ENCODE results near the gene NPEPPS. TPM values are rescaled to one million over a fixed set of nuclear protein-coding genes. Genes with fewer than 3 reads are reported as not detected.
A peak's percentile ranks its signal among the peaks of the same experiment; 100 is the strongest.

The NPEPPS gene
- polyA plus RNA-seq, 1 donor (not counting 4 experiments of a cell fraction or from before 2014, with no cell fraction given) = 122 TPM

GRCh38 chr17:47621293-47622179 is 90.6 kb downstream of the NPEPPS start:
- peak overlapping the region; percentile 45 for H2AFZ ChIP-seq (ENCODE audit: control insufficient read depth, low read length)
- H3K4me2 ChIP-seq (ENCODE audit: control insufficient read depth, extremely low read depth, insufficient read depth, low read depth, low read length) = peak overlapping the region; percentile 81
- no peaks in the 10 kb centered on the region for H3K27me3 ChIP-seq (ENCODE audit: control insufficient read depth, extremely low read depth, insufficient read depth, low read length)
- dilution Hi-C loops (cut with MboI; ENCODE audit: extremely low pct_ligation_motif_present, low sequenced_read_pairs) = no loop called here
- peaks cover 29% of the 10 kb centered on the region for H3K4me1 ChIP-seq (ENCODE audit: control insufficient read depth, extremely low read depth, insufficient read depth, low read length)
- no peaks in the 10 kb centered on the region for H4K20me1 ChIP-seq (ENCODE audit: control insufficient read depth, extremely low read depth, insufficient read depth, low read length)
- peaks cover 14 to 26% of the 10 kb centered on the region in 2 experiments for H3K36me3 ChIP-seq (ENCODE audit: control insufficient read depth in 2 of 2, extremely low read depth in 1 of 2, insufficient read depth in 2 of 2, low read length in 2 of 2)
- no peaks in the 10 kb centered on the region for H3K9me3 ChIP-seq (ENCODE audit: control insufficient read depth, low read depth, low read length)
- H3K9me1 ChIP-seq (ENCODE audit: control insufficient read depth, extremely low read depth, insufficient read depth, low read length) = peaks cover 2% of the 10 kb centered on the region
- FAIRE-seq (peak; percentile 84), DNase-seq (ENCODE audit: low read depth, low spot score) (peak; percentile 67)
- peak overlapping the region; percentile 62 for H3K9ac ChIP-seq (ENCODE audit: control insufficient read depth, extremely low read depth, insufficient read depth, low read length)
- H3K4me3 ChIP-seq (ENCODE audit: control insufficient read depth in 2 of 3, extremely low read depth in 1 of 3, insufficient read depth in 2 of 3, low read depth in 1 of 3, low read length in 3 of 3) = peak overlapping the region in 1 of 3 experiments; percentile 34
- no peaks in the 10 kb centered on the region for H3K79me2 ChIP-seq (ENCODE audit: control insufficient read depth, insufficient read depth, low read length)
- TF ChIP-seq CTCF (optimal IDR thresholded peaks at IDR 0.05 in 1 of 3, IDR thresholded peaks at IDR 0.05 in 1 of 3, conservative IDR thresholded peaks at IDR 0.05 in 1 of 3; ENCODE audit: extremely low read depth in 1 of 3, insufficient read depth in 2 of 3, low read length in 3 of 3) (no peak), EZH2 (IDR thresholded peaks at IDR 0.05; ENCODE audit: low read length) (no peak)
- peak overlapping the region; percentile 90 for H3K27ac ChIP-seq (ENCODE audit: control insufficient read depth, insufficient read depth, low read length)

GRCh38 chr17:47622180-47622549 is 91.3 kb downstream of the NPEPPS start:
- dilution Hi-C loops (cut with MboI; ENCODE audit: extremely low pct_ligation_motif_present, low sequenced_read_pairs) = no loop called here
- H3K9ac ChIP-seq (ENCODE audit: control insufficient read depth, extremely low read depth, insufficient read depth, low read length) = peak overlapping the region; percentile 22
- H4K20me1 ChIP-seq (ENCODE audit: control insufficient read depth, extremely low read depth, insufficient read depth, low read length) = no peaks in the 10 kb centered on the region
- no peaks in the 10 kb centered on the region for H3K27me3 ChIP-seq (ENCODE audit: control insufficient read depth, extremely low read depth, insufficient read depth, low read length)
- no peaks in the 10 kb centered on the region for H3K79me2 ChIP-seq (ENCODE audit: control insufficient read depth, insufficient read depth, low read length)
- peak overlapping the region; percentile 81 for H3K4me2 ChIP-seq (ENCODE audit: control insufficient read depth, extremely low read depth, insufficient read depth, low read depth, low read length)
- peaks cover 29% of the 10 kb centered on the region for H3K4me1 ChIP-seq (ENCODE audit: control insufficient read depth, extremely low read depth, insufficient read depth, low read length)
- peaks cover 2% of the 10 kb centered on the region for H3K9me1 ChIP-seq (ENCODE audit: control insufficient read depth, extremely low read depth, insufficient read depth, low read length)
- H3K36me3 ChIP-seq (ENCODE audit: control insufficient read depth in 2 of 2, extremely low read depth in 1 of 2, insufficient read depth in 2 of 2, low read length in 2 of 2) = peaks cover 14 to 26% of the 10 kb centered on the region in 2 experiments
- DNase-seq (ENCODE audit: low read depth, low spot score) (no peak), FAIRE-seq (peak; percentile 13)
- TF ChIP-seq EZH2 (IDR thresholded peaks at IDR 0.05; ENCODE audit: low read length) (no peak), CTCF (optimal IDR thresholded peaks at IDR 0.05 in 1 of 3, IDR thresholded peaks at IDR 0.05 in 1 of 3, conservative IDR thresholded peaks at IDR 0.05 in 1 of 3; ENCODE audit: extremely low read depth in 1 of 3, insufficient read depth in 2 of 3, low read length in 3 of 3) (no peak)
- H3K9me3 ChIP-seq (ENCODE audit: control insufficient read depth, low read depth, low read length) = no peaks in the 10 kb centered on the region
- H3K4me3 ChIP-seq (ENCODE audit: control insufficient read depth in 2 of 3, extremely low read depth in 1 of 3, insufficient read depth in 2 of 3, low read depth in 1 of 3, low read length in 3 of 3) = peak overlapping the region in 2 of 3 experiments; percentile 32 to 36
- no peak overlapping the region for H2AFZ ChIP-seq (ENCODE audit: control insufficient read depth, low read length)
- peak overlapping the region; percentile 53 for H3K27ac ChIP-seq (ENCODE audit: control insufficient read depth, insufficient read depth, low read length)

Measured in keratinocyte (primary cell).